ENCODE measurements around the gene MLH1.

The MLH1 gene

GRCh38 chr3:37096288-37096687 lies 103.0 kb downstream of the MLH1 start:
- DNase-seq: no peak

GRCh38 chr3:37096975-37097374 lies 103.7 kb downstream of the MLH1 start:
- peak; percentile 23 for DNase-seq

GRCh38 chr3:37097776-37098175 lies 104.5 kb downstream of the MLH1 start:
- DNase-seq: no peak

- DNase-seq: no peak
Measured at GRCh38 chr3:37098884-37099283, 105.6 kb downstream of the MLH1 start.

- no peak for DNase-seq
Measured at GRCh38 chr3:37099469-37099868, 106.2 kb downstream of the MLH1 start.

GRCh38 chr3:37100411-37100810 lies 107.1 kb downstream of the MLH1 start:
- no peak for DNase-seq
